ENCODE results near the gene FDX1.
"Not testable (repeated sequence)": the region's sequence is repeated elsewhere in the genome, so short reads cannot be mapped to it uniquely, and the experiment has no call there.

FDX1 gene

DNA sequence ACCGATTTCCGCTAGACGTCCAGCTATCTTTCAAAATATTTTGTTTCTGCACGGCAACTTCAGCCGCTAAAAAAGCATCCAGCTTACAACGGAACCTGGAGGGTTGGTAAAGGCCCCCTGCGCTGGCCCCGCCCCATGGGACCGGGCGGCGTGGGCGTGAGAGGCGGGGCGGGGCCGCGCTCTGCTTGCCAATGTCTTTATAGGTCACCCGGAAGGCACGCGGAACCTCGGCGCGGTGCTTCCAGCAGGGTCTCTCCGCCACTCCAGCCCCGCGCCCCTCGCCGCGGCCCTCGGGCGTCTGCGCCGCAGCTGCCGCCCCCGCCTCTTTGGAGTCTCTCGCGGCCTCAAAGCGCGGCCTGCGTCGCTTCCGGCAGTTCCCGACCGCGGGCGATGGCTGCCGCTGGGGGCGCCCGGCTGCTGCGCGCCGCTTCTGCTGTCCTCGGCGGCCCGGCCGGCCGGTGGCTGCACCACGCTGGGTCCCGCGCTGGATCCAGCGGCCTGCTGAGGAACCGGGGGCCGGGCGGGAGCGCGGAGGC is at the start of gene FDX1:
Gene FDX1, plus strand, starts transcription at position 218 of the 536 bp plus-strand sequence. Its CDS starts 173 bp downstream, at position 391.
- DNase-seq = peak; percentile 79

DNA sequence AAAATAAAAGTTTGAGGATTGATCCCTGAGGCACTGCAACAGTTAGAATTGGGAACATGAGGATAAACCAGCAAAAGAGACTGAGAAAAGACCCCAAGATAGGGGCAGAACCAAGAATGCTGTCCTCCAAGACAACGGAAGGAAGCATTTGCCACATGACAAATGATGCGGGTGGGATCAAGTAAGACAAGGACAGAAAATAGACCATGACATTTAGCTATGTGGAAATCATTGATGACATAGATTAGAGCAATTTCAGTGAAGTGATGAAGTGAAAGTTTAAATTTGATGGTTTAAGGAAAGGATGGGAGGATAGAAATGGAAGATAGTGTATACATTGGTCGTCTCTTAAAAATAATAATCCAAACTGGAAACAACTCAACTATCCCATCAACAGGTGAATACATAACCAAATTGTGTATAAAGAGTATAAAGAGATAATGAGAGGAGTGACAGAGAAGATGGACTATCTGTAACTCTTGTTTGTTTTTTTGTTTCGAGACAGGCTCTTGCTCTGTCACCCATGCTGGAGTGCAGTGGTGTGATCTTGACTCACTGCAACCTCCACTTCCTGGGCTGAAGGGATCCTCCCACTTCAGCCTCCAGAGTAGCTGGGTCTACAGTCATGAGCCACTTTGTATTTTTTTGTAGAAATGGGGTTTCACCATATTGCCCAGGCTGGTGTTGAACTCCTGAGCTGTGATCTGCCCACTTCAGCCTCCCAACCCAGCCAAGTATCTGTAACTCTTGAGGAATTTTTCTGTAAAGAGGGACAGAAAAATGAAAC is 48.7 kb upstream of the FDX1 start:
- no peak for DNase-seq

GRCh38 chr11:110388231-110388630 is 41.5 kb upstream of the FDX1 start:
- not testable (repeated sequence) for DNase-seq

DNA sequence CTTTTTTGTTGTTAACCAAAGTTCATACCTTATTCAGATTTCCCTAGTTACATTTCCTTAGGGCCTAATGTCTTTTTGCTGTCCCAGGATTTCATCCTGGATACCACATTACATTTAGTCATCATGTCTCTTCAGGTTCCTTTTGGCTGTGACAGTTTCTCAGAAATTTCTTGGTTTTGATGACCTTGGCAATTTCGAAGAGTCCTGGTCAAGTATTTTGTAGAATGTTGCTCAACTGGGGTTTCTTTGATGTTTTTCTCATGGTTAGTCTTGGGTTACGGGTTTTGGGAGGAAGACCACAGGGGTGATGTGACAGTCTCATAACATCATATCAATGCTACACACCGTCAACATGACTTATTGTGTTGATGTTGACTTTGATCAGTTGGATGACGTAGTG is 39.8 kb upstream of the FDX1 start:
- DNase-seq = no peak

GRCh38 chr11:110392056-110392455 is 37.7 kb upstream of the FDX1 start:
- no peak for DNase-seq

DNA sequence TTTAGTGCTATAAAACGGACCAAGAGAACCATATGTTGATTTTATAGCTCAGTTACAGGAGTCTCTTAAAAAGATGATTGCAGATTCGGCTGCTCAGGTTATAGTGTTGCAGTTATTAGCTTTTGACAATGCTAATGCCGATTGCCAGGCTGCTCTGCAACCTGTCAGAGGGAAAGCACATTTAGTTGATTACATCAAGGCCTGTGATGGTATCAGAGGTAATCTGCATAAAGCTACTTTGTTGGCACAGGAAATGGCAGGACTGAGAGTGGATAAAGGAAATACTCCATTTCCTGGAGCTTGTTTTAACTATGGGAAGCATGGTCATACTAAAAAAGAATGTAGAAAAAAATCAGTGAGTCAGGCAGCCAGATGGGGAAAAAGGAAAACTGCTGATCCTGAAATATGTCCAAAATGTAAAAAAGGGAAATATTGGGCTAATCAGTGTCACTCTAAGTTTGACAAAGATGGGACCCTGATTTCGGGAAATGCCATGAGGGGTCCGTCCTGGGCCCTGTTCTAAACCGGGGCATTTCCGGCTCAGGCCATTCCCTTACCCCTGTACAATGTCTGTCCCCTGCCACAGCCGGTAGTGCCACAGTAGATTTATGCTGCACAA is 32.0 kb upstream of the FDX1 start:
- not testable (repeated sequence) for DNase-seq

DNA sequence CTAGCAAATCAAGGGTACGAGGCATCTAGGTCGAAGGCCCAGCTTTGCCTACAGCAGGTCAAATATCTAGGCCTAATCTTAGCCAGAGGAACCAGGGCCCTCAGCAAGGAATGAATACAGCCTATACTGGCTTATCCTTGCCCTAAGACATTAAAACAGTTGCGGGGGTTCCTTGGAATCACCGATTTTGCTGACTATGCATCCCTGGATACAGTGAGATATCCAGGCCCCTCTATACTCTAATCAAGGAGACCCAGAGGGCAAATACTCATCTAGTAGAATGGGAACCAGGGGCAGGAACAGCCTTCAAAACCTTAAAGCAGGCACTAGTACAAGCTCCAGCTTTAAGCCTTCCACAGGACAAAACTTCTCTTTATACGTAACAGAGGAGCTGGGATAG is 26.2 kb upstream of the FDX1 start:
- DNase-seq = not testable (repeated sequence)

DNA sequence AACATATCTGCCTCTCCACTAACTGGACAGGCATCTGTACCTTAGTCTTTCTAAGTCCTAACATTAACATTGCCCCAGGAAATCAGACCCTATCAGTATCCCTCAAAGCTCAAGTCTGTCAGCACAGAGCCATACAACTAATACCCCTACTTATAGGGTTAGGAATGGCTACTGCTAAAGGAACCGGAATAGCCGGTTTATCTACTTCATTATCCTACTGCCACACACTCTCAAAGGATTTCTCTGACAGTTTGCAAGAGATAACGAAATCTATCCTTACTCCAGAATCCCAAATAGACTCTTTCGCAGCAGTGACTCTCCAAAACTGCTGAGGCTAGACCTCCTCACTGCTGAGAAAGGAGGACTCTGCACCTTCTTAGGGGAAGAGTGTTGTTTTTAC is 24.1 kb upstream of the FDX1 start:
- DNase-seq = not testable (repeated sequence)

DNA sequence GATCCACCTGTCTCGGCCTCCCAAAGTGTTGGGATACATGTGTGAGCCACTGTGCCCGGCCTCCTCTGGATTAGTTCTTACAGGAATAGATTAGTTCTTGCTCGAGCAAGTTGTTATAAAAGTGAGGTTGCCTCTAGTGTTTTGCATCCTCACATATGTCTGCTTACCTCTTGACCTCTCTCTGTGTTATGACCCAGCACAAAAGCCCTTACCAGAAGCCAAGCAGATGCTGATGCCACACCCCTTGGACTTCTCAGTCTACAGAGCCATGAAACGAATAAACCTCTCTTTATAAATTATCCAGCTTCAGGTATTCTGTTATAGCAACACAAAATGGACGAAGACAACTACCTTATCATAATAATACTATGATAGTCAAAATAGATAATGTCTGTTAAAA is 22.4 kb upstream of the FDX1 start:
- DNase-seq = no peak

- no peak for DNase-seq
Measured at GRCh38 chr11:110409174-110409573, 20.6 kb upstream of the FDX1 start.

GRCh38 chr11:110410651-110411050 is 19.1 kb upstream of the FDX1 start:
- DNase-seq = no peak

GRCh38 chr11:110415081-110415480 is 14.7 kb upstream of the FDX1 start:
- DNase-seq = no peak

- not testable (repeated sequence) for DNase-seq
Measured at GRCh38 chr11:110421658-110422057, 8.1 kb upstream of the FDX1 start.

- no peak for DNase-seq
Measured at GRCh38 chr11:110422306-110422905, 7.3 kb upstream of the FDX1 start.

DNA sequence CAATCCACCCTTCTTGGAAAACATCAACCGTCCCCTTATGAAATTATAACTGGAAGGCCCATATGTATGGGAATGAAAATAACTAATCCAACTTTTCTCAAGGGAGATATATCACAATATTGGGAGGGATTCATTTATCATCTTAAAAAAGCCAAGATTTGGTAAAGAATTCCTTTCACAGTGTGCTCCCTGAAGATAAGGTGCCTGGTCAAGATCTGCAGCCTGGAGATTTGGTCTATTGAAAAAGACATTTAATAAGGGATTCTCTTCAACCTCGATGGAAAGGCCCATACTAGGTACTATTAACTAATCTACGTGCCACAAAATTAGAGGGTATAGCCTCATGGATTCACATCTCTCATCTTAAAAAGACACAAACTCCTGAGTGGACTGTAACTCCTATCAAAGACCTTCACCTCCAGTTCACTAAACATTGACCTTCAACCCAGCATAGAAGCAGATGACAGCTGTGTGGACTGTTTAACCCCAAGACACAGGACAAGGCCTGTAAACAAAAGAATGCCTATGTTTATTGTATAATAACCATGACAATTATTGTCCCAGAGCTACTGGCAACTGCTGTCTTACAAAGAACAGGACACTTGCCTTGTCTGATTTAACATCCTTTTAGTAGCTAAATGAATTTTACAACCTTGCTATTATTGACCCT is 4.8 kb upstream of the FDX1 start:
- DNase-seq = no peak

- no peak for DNase-seq
Measured at GRCh38 chr11:110425751-110426545, 3.8 kb upstream of the FDX1 start.

DNA sequence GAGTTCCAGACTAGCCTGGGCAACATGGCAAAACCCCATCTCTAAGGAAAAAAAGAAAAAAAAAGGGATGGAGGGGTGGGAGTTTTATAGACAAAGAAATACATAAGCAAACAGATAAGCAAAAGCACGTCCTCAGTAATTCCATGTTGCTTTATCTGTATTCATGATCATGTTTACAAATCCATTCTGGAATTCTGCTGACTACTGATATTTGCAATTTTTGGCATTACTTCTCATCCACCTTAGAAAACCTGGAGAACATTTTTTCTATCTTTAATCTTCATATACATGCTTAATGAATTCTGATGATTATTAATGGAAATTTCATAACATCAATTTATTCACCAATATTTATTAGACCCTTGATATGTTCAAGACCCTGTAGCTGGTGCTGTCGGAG is 1.7 kb upstream of the FDX1 start:
- DNase-seq = no peak

- DNase-seq = peak; percentile 11
Measured at GRCh38 chr11:110428956-110429730, 605 bp upstream of the FDX1 start.

- peak; percentile 19 for DNase-seq
Measured at GRCh38 chr11:110430267-110431050, 711 bp downstream of the FDX1 start.

- no peak for DNase-seq
Measured at GRCh38 chr11:110431051-110431672, 1.4 kb downstream of the FDX1 start.
